H1 (cell line): ENCODE measurements around the gene SERGEF. TPM values are rescaled to one million over a fixed set of nuclear protein-coding genes. Genes with fewer than 3 reads are reported as not detected.

ENCODE experiments used
- CTCF ChIA-PET: fragments of 300-600 bp; sonication (Branson Sonifier 250); formaldehyde crosslinking; loops from one replicate; lab custom pipeline; 2021; ENCODE audit not compliant: partially characterized antibody; lab: Charles Lee
- POLR2A ChIA-PET: fragments of 300-600 bp; sonication (Branson Sonifier 250); formaldehyde crosslinking; loops from one replicate; lab custom pipeline; 2021; ENCODE audit warnings: inconsistent platforms; ENCODE audit not compliant: partially characterized antibody; lab: Charles Lee
- DNase-seq, 2 experiments: peaks; one replicate each; pipeline versions ENCODE4 v3.0.0 to v3.0.0-alpha.2; 2010 to 2022; ENCODE audit warnings: low spot score in 2 of 2, low read depth in 1 of 2, mixed read lengths in 1 of 2
- FAIRE-seq: peaks from 2 replicates; lab custom pipeline; 2011; peaks lifted over from hg19 to GRCh38; lab: Jason Lieb, UNC
- H2AFZ ChIP-seq: 2 replicates; pipeline ENCODE4 v1.8.1; 2012; ENCODE audit warnings: low read length, inconsistent platforms
- H2AK5ac ChIP-seq: 2 replicates; pipeline ENCODE4 v1.6.1; 2013; ENCODE audit warnings: low read depth, low read length
- H2BK120ac ChIP-seq: replicated peaks from 2 replicates; pipeline ENCODE3; 2013; ENCODE audit warnings: low read depth, low read length, inconsistent platforms
- H2BK12ac ChIP-seq: 2 replicates; pipeline ENCODE4 v1.6.1; 2013; ENCODE audit warnings: low read depth, low read length
- H2BK15ac ChIP-seq: 2 replicates; pipeline ENCODE4 v1.6.1; 2013; ENCODE audit warnings: low read length
- H2BK20ac ChIP-seq: 2 replicates; pipeline ENCODE4 v1.6.1; 2013; ENCODE audit warnings: low read length
- H2BK5ac ChIP-seq: 2 replicates; pipeline ENCODE4 v1.6.1; 2013; ENCODE audit warnings: low read depth, low read length
- H3K14ac ChIP-seq: 2 replicates; pipeline ENCODE4 v1.6.1; 2013; ENCODE audit warnings: inconsistent platforms; ENCODE audit not compliant: insufficient read length
- H3K18ac ChIP-seq: 2 replicates; pipeline ENCODE4 v1.6.1; 2013; ENCODE audit warnings: low read length; ENCODE audit errors: extremely low read depth
- H3K23ac ChIP-seq: 2 replicates; pipeline ENCODE4 v1.6.1; 2013; ENCODE audit warnings: inconsistent platforms; ENCODE audit not compliant: insufficient read length
- H3K23me2 ChIP-seq: 2 replicates; pipeline ENCODE4 v1.6.1; 2013; ENCODE audit warnings: low read depth, low read length
- H3K27ac ChIP-seq: 2 replicates; pipeline ENCODE4 v1.6.1; 2011; ENCODE audit warnings: low read depth, low read length, inconsistent platforms
- H3K27me3 ChIP-seq, 4 experiments: replicated peaks in 1 of 4; 1 replicate in 1 of 4; 2 replicates in 3 of 4; pipeline versions ENCODE4 v1.6.1 to v1.8.1; 2011 to 2013; ENCODE audit warnings: low read length in 3 of 4, mild to moderate bottlenecking in 3 of 4, inconsistent platforms in 2 of 4, mixed read lengths in 2 of 4, moderate library complexity in 1 of 4; ENCODE audit not compliant: control insufficient read depth in 3 of 4, insufficient read depth in 3 of 4; ENCODE audit errors: extremely low read depth in 1 of 4
- H3K36me3 ChIP-seq, 4 experiments: 2 replicates each; pipeline versions ENCODE4 v1.6.1 to v1.8.1; 2011 to 2013; ENCODE audit warnings: mild to moderate bottlenecking in 4 of 4, low read length in 3 of 4, moderate library complexity in 2 of 4, control low read depth in 1 of 4, inconsistent platforms in 1 of 4; ENCODE audit not compliant: insufficient read depth in 4 of 4, control insufficient read depth in 2 of 4
- H3K4ac ChIP-seq: replicated peaks from 2 replicates; pipeline ENCODE3; 2013; ENCODE audit warnings: low read length, low read depth, mixed read lengths, inconsistent platforms; ENCODE audit not compliant: insufficient read length
- H3K4me1 ChIP-seq, 4 experiments: replicated peaks in 1 of 4; 1 replicate in 1 of 4; 2 replicates in 3 of 4; pipeline versions ENCODE4 v1.6.1 to v1.8.1; 2011 to 2013; ENCODE audit warnings: low read length in 3 of 4, inconsistent platforms in 2 of 4, mixed read lengths in 1 of 4; ENCODE audit not compliant: insufficient read depth in 4 of 4, control insufficient read depth in 3 of 4
- H3K4me2 ChIP-seq, 2 experiments: 2 replicates each; pipeline versions ENCODE4 v1.6.1 to v1.8.1; 2011 to 2013; ENCODE audit warnings: low read depth in 2 of 2, low read length in 2 of 2, control low read depth in 1 of 2, inconsistent platforms in 1 of 2, mild to moderate bottlenecking in 1 of 2; ENCODE audit not compliant: insufficient read depth in 1 of 2
- H3K4me3 ChIP-seq, 4 experiments: fragments of 200-600, 300-600 bp in 1 of 4; sonication (generic), shearing (Covaris generic), sonication (Bioruptor Twin) in 1 of 4; 2 replicates each; pipeline versions ENCODE4 v1.5.1 to v1.8.1; 2011 to 2016; ENCODE audit warnings: low read length in 4 of 4, low read depth in 3 of 4, control low read depth in 2 of 4, inconsistent platforms in 2 of 4, mild to moderate bottlenecking in 2 of 4, mixed read lengths in 1 of 4, moderate library complexity in 1 of 4; ENCODE audit not compliant: insufficient read depth in 2 of 4; ENCODE audit errors: extremely low read depth in 1 of 4
- H3K56ac ChIP-seq: replicated peaks from 2 replicates; pipeline ENCODE3; 2013; ENCODE audit warnings: low read depth, mild to moderate bottlenecking, mixed read lengths, low read length, inconsistent platforms; ENCODE audit not compliant: insufficient read length
- H3K79me1 ChIP-seq: 2 replicates; pipeline ENCODE4 v1.6.1; 2013; ENCODE audit warnings: low read depth, low read length, control low read depth
- H3K79me2 ChIP-seq, 2 experiments: 2 replicates each; pipeline versions ENCODE4 v1.6.1 to v1.8.1; 2012 to 2013; ENCODE audit warnings: low read length in 2 of 2, mild to moderate bottlenecking in 2 of 2, inconsistent platforms in 1 of 2; ENCODE audit not compliant: insufficient read depth in 2 of 2, control insufficient read depth in 1 of 2
- H3K9ac ChIP-seq, 4 experiments: replicated peaks in 1 of 4; 1 replicate in 1 of 4; 2 replicates in 3 of 4; pipeline versions ENCODE4 v1.6.1 to v1.8.1; 2011 to 2013; ENCODE audit warnings: low read depth in 3 of 4, low read length in 3 of 4, control low read depth in 2 of 4, mild to moderate bottlenecking in 2 of 4, moderate library complexity in 2 of 4, inconsistent platforms in 1 of 4; ENCODE audit errors: extremely low read depth in 1 of 4
- H3K9me3 ChIP-seq, 2 experiments: 2 replicates each; pipeline versions ENCODE4 v1.6.1 to v1.8.1; 2012 to 2013; ENCODE audit warnings: mild to moderate bottlenecking in 2 of 2, moderate library complexity in 2 of 2, control low read depth in 1 of 2, inconsistent platforms in 1 of 2, low read depth in 1 of 2, low read length in 1 of 2, mixed read lengths in 1 of 2; ENCODE audit not compliant: insufficient read depth in 2 of 2
- H4K20me1 ChIP-seq, 2 experiments: replicated peaks in 1 of 2; 2 replicates each; pipeline versions ENCODE3 to v1.8.1; 2011 to 2013; ENCODE audit warnings: inconsistent platforms in 2 of 2, low read length in 2 of 2, mild to moderate bottlenecking in 1 of 2; ENCODE audit not compliant: insufficient read depth in 2 of 2, control insufficient read depth in 1 of 2
- H4K5ac ChIP-seq: 2 replicates; pipeline ENCODE4 v1.6.1; 2013; ENCODE audit warnings: low read length, low read depth, mixed read lengths, inconsistent platforms; ENCODE audit not compliant: insufficient read length
- H4K8ac ChIP-seq: 2 replicates; pipeline ENCODE4 v1.8.0; 2013; ENCODE audit warnings: mild to moderate bottlenecking, moderate library complexity, low read length, inconsistent platforms; ENCODE audit not compliant: insufficient read depth; ENCODE audit errors: extremely low read depth
- H4K91ac ChIP-seq: replicated peaks from 2 replicates; pipeline ENCODE3; 2013; ENCODE audit warnings: low read length, mixed read lengths, inconsistent platforms; ENCODE audit not compliant: insufficient read length
- CBX5 ChIP-seq: fragments of 300-800, 300-1000 bp; sonication (generic); IDR thresholded peaks from 2 replicates; pipeline ENCODE4 v1.7.1; 2016; ENCODE audit warnings: antibody characterized with exemption, low read length, low read depth
- CREB1 ChIP-seq: IDR thresholded peaks from 2 replicates; pipeline ENCODE4 v1.6.1; 2012; ENCODE audit warnings: inconsistent platforms
- WGBS, 2 experiments: shearing (Covaris generic) in 1 of 2; methylation state at CpG; one replicate each; pipeline versions ENCODE4 v1.1.6 to v1.1.7; 2013 to 2015; ENCODE audit warnings: low lambda C conversion rate in 2 of 2, mixed read lengths in 2 of 2, inconsistent platforms in 1 of 2, low coverage in 1 of 2, missing lambda C conversion rate in 1 of 2; ENCODE audit not compliant: insufficient replicate concordance in 2 of 2, insufficient coverage in 1 of 2, insufficient read length in 1 of 2; ENCODE audit errors: extremely low coverage in 1 of 2, missing lambda C conversion rate in 1 of 2; 5-methylcytosine and 5-hydroxymethylcytosine counted together
- polyA plus RNA-seq, 7 experiments: library from polyadenylated mRNA; depleted of rRNA in 3 of 7; stranded (reverse) in 5 of 7; unstranded in 2 of 7; fragments of >200 nt in 5 of 7; fragments of 200-250 nt in 2 of 7; gene quantifications; 1 replicate in 5 of 7; 2 replicates in 1 of 7; 4 replicates in 1 of 7; pipeline versions ENCODE4 v1.2.1 to v1.2.3, GENCODE V29; 2011 to 2013; ENCODE audit warnings: missing spikeins in 2 of 7, mixed read lengths in 2 of 7
- total RNA-seq: library from RNA; stranded (reverse); fragmentation: NEBNext Ultra II Directional; extraction: Animal tissue kit (Norgen Biotek cat#: 25700); gene quantifications from 2 replicates; pipeline ENCODE4 v1.2.1, GENCODE V29; 2021

SERGEF gene
- total and polyA plus RNA-seq, 2 of the 8 experiments (the other 6 are each of a cell fraction or from before 2014, with no cell fraction given) = 16.6 to 28.8 TPM

- Histone ChIP-seq H3K36me3 (no peaks in the 10 kb centered on the region), H3K9ac (no peak overlapping the region), H4K5ac (no peak overlapping the region), H3K27ac (no peak overlapping the region), H3K23me2 (no peaks in the 10 kb centered on the region), H3K4me1 (no peaks in the 10 kb centered on the region), H2BK15ac (no peak overlapping the region), H3K14ac (no peak overlapping the region), H3K4me3 (no peak overlapping the region), H3K4ac (no peak overlapping the region), H3K23ac (no peak overlapping the region), H3K4me2 (no peak overlapping the region), H3K56ac (no peak overlapping the region), H4K91ac (no peak overlapping the region), H3K79me1 (no peaks in the 10 kb centered on the region), H2BK120ac (no peak overlapping the region), H2BK5ac (no peak overlapping the region), H3K27me3 (no peaks in the 10 kb centered on the region), H3K18ac (no peak overlapping the region), H4K8ac (no peak overlapping the region), H2BK20ac (no peak overlapping the region), H3K79me2 (no peaks in the 10 kb centered on the region), H4K20me1 (no peaks in the 10 kb centered on the region), H3K9me3 (no peaks in the 10 kb centered on the region), H2AK5ac (no peak overlapping the region), H2AFZ (no peak overlapping the region), H2BK12ac (no peak overlapping the region)
- ChIA-PET POLR2A (no interaction called here), CTCF (interaction anchor here (1.0 to 3.6 kb wide), 11 partner anchors 10 to 187 kb away, joined by 3 to 14 read pairs (median 4); no protein-coding TSS in a partner anchor)
- 88% methylated on average over 9 of the region's 9 CpGs; no CpG with 5 or more reads in 1 of the 2 experiments for WGBS, 2 experiments
- no peak for DNase-seq
- FAIRE-seq = no peak
- TF ChIP-seq CBX5 (no peak), CREB1 (no peak)
Observed at GRCh38 chr11:17792161-17792560, 220.7 kb downstream of the SERGEF start.
